GM21723 (cell line): ENCODE measurements around the gene TLNRD1.
A peak's percentile ranks its signal among the peaks of the same experiment; 100 is the strongest.
"Not testable (repeated sequence)": the region's sequence is repeated elsewhere in the genome, so short reads cannot be mapped to it uniquely, and the experiment has no call there.

Source experiments
- ATAC-seq: cut with Tn5 transposase; IDR thresholded peaks from one replicate; pipeline ENCODE4 v1.9.1; 2021; ENCODE audit warnings: mild to moderate bottlenecking, moderate library complexity; ENCODE audit not compliant: unreplicated experiment

TLNRD1 gene

GRCh38 chr15:81000624-81001151, at the start of gene TLNRD1:
Gene TLNRD1 (plus strand): TSS chr15:81000923. CDS start chr15:81002272, 1,349 bp downstream.
- peak; percentile 59 for ATAC-seq

- no peak for ATAC-seq
Observed at GRCh38 chr15:80951941-80952340, 48.8 kb upstream of the TLNRD1 start.

- ATAC-seq = no peak
Observed at GRCh38 chr15:80953001-80953952, 47.4 kb upstream of the TLNRD1 start.

- ATAC-seq = no peak
Observed at GRCh38 chr15:80953953-80954778, 46.6 kb upstream of the TLNRD1 start.

- not testable (repeated sequence) for ATAC-seq
Observed at GRCh38 chr15:80955571-80956452, 44.9 kb upstream of the TLNRD1 start.

- no peak for ATAC-seq
Observed at GRCh38 chr15:80957556-80957955, 43.2 kb upstream of the TLNRD1 start.

GRCh38 chr15:80957976-80958375, 42.7 kb upstream of the TLNRD1 start:
- no peak for ATAC-seq

- no peak for ATAC-seq
Observed at GRCh38 chr15:80958818-80959495, 41.8 kb upstream of the TLNRD1 start.

GRCh38 chr15:80965454-80965853, 35.3 kb upstream of the TLNRD1 start:
- not testable (repeated sequence) for ATAC-seq

GRCh38 chr15:80966431-80967197, 34.1 kb upstream of the TLNRD1 start:
- no peak for ATAC-seq

GRCh38 chr15:80967451-80967850, 33.3 kb upstream of the TLNRD1 start:
- no peak for ATAC-seq

- no peak for ATAC-seq
Observed at GRCh38 chr15:80967991-80968510, 32.7 kb upstream of the TLNRD1 start.

- no peak for ATAC-seq
Observed at GRCh38 chr15:80969316-80969715, 31.4 kb upstream of the TLNRD1 start.

GRCh38 chr15:80970018-80970657, 30.6 kb upstream of the TLNRD1 start:
- peak; percentile 72 for ATAC-seq

GRCh38 chr15:80970658-80971057, 30.1 kb upstream of the TLNRD1 start:
- ATAC-seq = no peak

GRCh38 chr15:80971143-80971542, 29.6 kb upstream of the TLNRD1 start:
- ATAC-seq = no peak

GRCh38 chr15:80972276-80972675, 28.4 kb upstream of the TLNRD1 start:
- no peak for ATAC-seq

GRCh38 chr15:80974914-80975313, 25.8 kb upstream of the TLNRD1 start:
- ATAC-seq = no peak
